A549 (cell line): Measurements from ENCODE around the gene NSL1. TPM values are rescaled to one million over a fixed set of nuclear protein-coding genes. Genes with fewer than 3 reads are reported as not detected.

Source experiments
- ATAC-seq, 2 experiments: fragments of 200-7000 bp in 1 of 2; fragments of >200 bp in 1 of 2; cut with Nextera tagmentation in 1 of 2; cut with Tn5 transposase in 1 of 2; 3 replicates each; pipeline versions ENCODE4 v1.8.0 to v1.9.1; 2018 to 2020; ENCODE audit warnings: mild to moderate bottlenecking in 1 of 2, moderate library complexity in 1 of 2
- CTCF ChIA-PET: fragments of 300-600 bp; sonication (Branson Sonifier 250); formaldehyde crosslinking; extraction: SDS; loops from one replicate; lab custom pipeline; 2021; ENCODE audit warnings: antibody characterized with exemption, inconsistent platforms; lab: Yijun Ruan, JAX
- POLR2A ChIA-PET: fragments of 350-600 bp; formaldehyde crosslinking; extraction: SDS; loops from one replicate; lab custom pipeline; 2021; ENCODE audit warnings: antibody characterized with exemption, inconsistent platforms; lab: Yijun Ruan, JAX
- DNase-seq, 2 experiments: peaks; one replicate each; pipeline versions ENCODE4 v3.0.0 to v3.0.0-alpha.2; 2011 to 2016; ENCODE audit warnings: low read depth in 1 of 2, low spot score in 1 of 2
- FAIRE-seq: peaks from 2 replicates; lab custom pipeline; 2011; peaks lifted over from hg19 to GRCh38; lab: Jason Lieb, UNC
- H3K27ac ChIP-seq, 2 experiments: fragments of >200 bp; sonication (Bioruptor Twin); formaldehyde crosslinking; 3 replicates each; pipeline ENCODE4 v1.5.1; 2016 to 2017
- H3K4me1 ChIP-seq: fragments of >200 bp; sonication (Bioruptor Twin); formaldehyde crosslinking; 3 replicates; pipeline ENCODE4 v1.6.1; 2016
- H3K4me2 ChIP-seq: fragments of >200 bp; sonication (Bioruptor Twin); formaldehyde crosslinking; 3 replicates; pipeline ENCODE4 v1.6.1; 2016
- H3K4me3 ChIP-seq: fragments of >200 bp; sonication (Bioruptor Twin); formaldehyde crosslinking; 3 replicates; pipeline ENCODE4 v1.5.1; 2016
- H3K9me3 ChIP-seq: fragments of >200 bp; sonication (Bioruptor Twin); formaldehyde crosslinking; 3 replicates; pipeline ENCODE4 v1.6.1; 2016
- BHLHE40 ChIP-seq: IDR thresholded peaks from 2 replicates; pipeline ENCODE4 v1.6.1; 2012; ENCODE audit warnings: low read depth, low read length, inconsistent platforms
- CBX8 ChIP-seq: fragments of 200-600 bp; sonication (generic); IDR thresholded peaks from 2 replicates; pipeline ENCODE4 v1.6.1; 2016
- CEBPB ChIP-seq, 2 experiments: fragments of >200 bp in 1 of 2; sonication (Bioruptor Twin) in 1 of 2; formaldehyde crosslinking in 1 of 2; IDR thresholded peaks; 2 replicates each; pipeline ENCODE4 v1.6.1; 2012 to 2016
- EHF ChIP-seq: fragments of 250-450 bp; sonication (Bioruptor Pico); IDR thresholded peaks from 2 replicates; pipeline ENCODE4 v1.5.0; 2020; ENCODE audit warnings: mild to moderate bottlenecking
- EHMT2 ChIP-seq: fragments of 200-600 bp; sonication (generic); IDR thresholded peaks from 2 replicates; pipeline ENCODE4 v1.6.1; 2016; ENCODE audit warnings: antibody characterized with exemption, low read depth, mild to moderate bottlenecking, moderate library complexity
- ESRRA ChIP-seq: fragments of 150-350 bp; IDR thresholded peaks from 2 replicates; pipeline ENCODE4 v1.6.1; 2014; ENCODE audit warnings: mild to moderate bottlenecking, low read length, borderline replicate concordance
- FOSB ChIP-seq: fragments of 250-450 bp; sonication (Bioruptor Pico); IDR thresholded peaks from 2 replicates; pipeline ENCODE4 v1.5.0; 2020; ENCODE audit warnings: mild to moderate bottlenecking, moderate library complexity
- FOSL2 ChIP-seq, 2 experiments: fragments of 450-650 bp in 1 of 2; fragments of >200 bp in 1 of 2; sonication (Bioruptor Twin) in 1 of 2; formaldehyde crosslinking; IDR thresholded peaks; 2 replicates each; pipeline versions ENCODE4 v1.5.0 to v1.6.1; 2016 to 2020; ENCODE audit warnings: mild to moderate bottlenecking in 1 of 2, moderate library complexity in 1 of 2
- GATA3 ChIP-seq: IDR thresholded peaks from 2 replicates; pipeline ENCODE4 v1.6.1; 2012; ENCODE audit warnings: borderline replicate concordance
- MAFK ChIP-seq: fragments of 450-650 bp; IDR thresholded peaks from 2 replicates; pipeline ENCODE4 v1.6.1; 2014; ENCODE audit not compliant: partially characterized antibody
- MYC ChIP-seq: IDR thresholded peaks from 2 replicates; pipeline ENCODE4 v1.6.1; 2012; ENCODE audit warnings: mild to moderate bottlenecking, inconsistent platforms, low read length, improper control_type of control experiment, borderline replicate concordance
- PHF8 ChIP-seq: fragments of 200-600 bp; sonication (generic); IDR thresholded peaks from 2 replicates; pipeline ENCODE4 v1.6.1; 2016; ENCODE audit warnings: low read depth, mild to moderate bottlenecking, antibody characterized with exemption, moderate library complexity, borderline replicate concordance
- POLR2AphosphoS2 ChIP-seq: conservative IDR thresholded peaks from 2 replicates; pipeline ENCODE4 v1.6.1; 2012; ENCODE audit warnings: low read length, improper control_type of control experiment, inconsistent platforms
- RCOR1 ChIP-seq: fragments of 150-350 bp; IDR thresholded peaks from 2 replicates; pipeline ENCODE4 v1.6.1; 2014; ENCODE audit warnings: antibody characterized with exemption, low read length, low read depth
- RFX5 ChIP-seq: fragments of 450-650 bp; IDR thresholded peaks from 2 replicates; pipeline ENCODE4 v1.7.1; 2014; ENCODE audit warnings: antibody characterized with exemption, mild to moderate bottlenecking, moderate library complexity
- RNF2 ChIP-seq: fragments of 200-600 bp; sonication (generic); IDR thresholded peaks from 2 replicates; pipeline ENCODE4 v1.6.1; 2016; ENCODE audit warnings: low read depth, mild to moderate bottlenecking, antibody characterized with exemption, moderate library complexity, borderline replicate concordance
- SMC3 ChIP-seq: fragments of >200 bp; sonication (Bioruptor Twin); formaldehyde crosslinking; IDR thresholded peaks from 3 replicates; pipeline ENCODE4 v1.6.1; 2018; ENCODE audit warnings: inconsistent platforms
- TFCP2L1 ChIP-seq: fragments of 250-450 bp; sonication (Bioruptor Pico); IDR thresholded peaks from 2 replicates; pipeline ENCODE4 v1.5.0; 2021; ENCODE audit warnings: mild to moderate bottlenecking
- WGBS: methylation state at CpG from one replicate; pipeline ENCODE4 v1.1.6; 2017; ENCODE audit errors: missing lambda C conversion rate; 5-methylcytosine and 5-hydroxymethylcytosine counted together
- polyA plus RNA-seq, 4 experiments: library from polyadenylated mRNA; depleted of rRNA in 3 of 4; stranded (reverse); fragments of >200 nt; fragmentation: RNase III in 1 of 4; extraction: RNeasy Plus Mini Kit Qiagen cat#74134 plus additional on column Dnase treatment in 1 of 4; gene quantifications; 2 replicates in 3 of 4; 3 replicates in 1 of 4; pipeline ENCODE4 v1.2.3, GENCODE V29; 2011 to 2017
- TF ChIP-seq, protein P1 (sequence below): IDR thresholded peaks from 2 replicates; pipeline ENCODE4 v1.6.1; 2012
- TF ChIP-seq, protein P2 (sequence below): fragments of 250-450 bp; sonication (Bioruptor Pico); IDR thresholded peaks from 2 replicates; pipeline ENCODE4 v1.5.0; 2021; ENCODE audit warnings: mild to moderate bottlenecking, moderate library complexity, borderline replicate concordance
- TF ChIP-seq, protein P3 (sequence below): fragments of >200 bp; sonication (Bioruptor Twin); formaldehyde crosslinking; IDR thresholded peaks from 2 replicates; pipeline ENCODE4 v1.6.1; 2016

The NSL1 gene
- polyA plus RNA-seq, 2 of the 4 experiments (the other 2 are of a cell fraction) = 44.9 to 47.9 TPM

DNA sequence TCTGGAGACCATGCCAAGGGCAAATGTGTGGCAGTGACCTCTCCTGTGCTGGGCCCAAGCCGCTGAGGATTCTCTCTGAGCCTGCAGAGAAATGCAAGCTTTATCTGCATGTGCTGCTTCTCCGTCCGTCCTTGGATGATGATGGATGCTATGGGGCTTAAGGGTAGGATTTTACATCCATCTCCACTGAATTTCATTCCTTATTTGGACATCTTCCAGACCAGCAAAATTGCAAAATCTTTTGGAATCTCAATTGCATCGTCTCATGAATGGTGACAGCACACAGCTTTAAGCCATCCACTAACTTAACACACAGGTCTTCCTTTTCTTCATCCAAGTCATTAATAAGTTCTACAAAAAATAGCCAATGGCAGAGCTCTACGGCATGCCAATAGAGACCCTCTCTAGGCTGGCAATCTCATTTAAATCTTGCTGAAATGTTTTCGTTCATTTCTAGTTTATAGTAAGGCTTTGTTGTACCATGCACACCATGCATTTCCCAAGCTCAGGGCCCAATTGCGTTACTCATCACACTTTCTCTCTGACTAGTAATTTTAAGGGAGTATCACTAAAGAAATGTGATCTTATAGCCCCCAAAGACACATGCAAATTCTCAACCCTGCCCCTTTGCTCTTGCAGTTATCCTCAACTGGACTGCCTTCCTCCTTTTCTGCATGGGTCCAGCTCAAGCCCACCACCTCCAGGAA is 103.1 kb downstream of the NSL1 start:
- Histone ChIP-seq H3K27ac (no peak overlapping the region), H3K4me2 (no peak overlapping the region), H3K4me1 (no peaks in the 10 kb centered on the region)
- no peak for DNase-seq
- CTCF ChIA-PET = interaction anchor here (0.7 to 2.0 kb wide), 6 partner anchors 9 to 212 kb away, joined by 3 to 8 read pairs (median 3); no protein-coding TSS in a partner anchor
- no peak; a peak in 1 of 6 replicates for ATAC-seq
- FAIRE-seq = no peak
- TF ChIP-seq RNF2 (no peak), EHF (CRISPR knock-in tag) (no peak), RFX5 (no peak), SMC3 (no peak), CBX8 (no peak), CEBPB (IDR thresholded peaks at IDR 0.05) (0 out of 4 replicates have a peak, but pooled peaks of 1 of the 2 experiments have one; percentile 16), FOSL2 (IDR thresholded peaks at IDR 0.05) (no peak), FOSL2 (CRISPR knock-in tag; IDR thresholded peaks at IDR 0.05) (no peak)
- TF ChIP-seq, protein P1, sequence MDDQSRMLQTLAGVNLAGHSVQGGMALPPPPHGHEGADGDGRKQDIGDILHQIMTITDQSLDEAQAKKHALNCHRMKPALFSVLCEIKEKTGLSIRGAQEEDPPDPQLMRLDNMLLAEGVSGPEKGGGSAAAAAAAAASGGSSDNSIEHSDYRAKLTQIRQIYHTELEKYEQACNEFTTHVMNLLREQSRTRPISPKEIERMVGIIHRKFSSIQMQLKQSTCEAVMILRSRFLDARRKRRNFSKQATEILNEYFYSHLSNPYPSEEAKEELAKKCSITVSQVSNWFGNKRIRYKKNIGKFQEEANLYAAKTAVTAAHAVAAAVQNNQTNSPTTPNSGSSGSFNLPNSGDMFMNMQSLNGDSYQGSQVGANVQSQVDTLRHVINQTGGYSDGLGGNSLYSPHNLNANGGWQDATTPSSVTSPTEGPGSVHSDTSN = no peak
- TF ChIP-seq, all 56 proteins: peak for 1
- Histone ChIP-seq H3K4me3 (no peak overlapping the region), H3K9me3 (no peaks in the 10 kb centered on the region)
- POLR2A ChIA-PET = no interaction called here
- 80% methylated on average over 7 of the region's 7 CpGs for WGBS

DNA sequence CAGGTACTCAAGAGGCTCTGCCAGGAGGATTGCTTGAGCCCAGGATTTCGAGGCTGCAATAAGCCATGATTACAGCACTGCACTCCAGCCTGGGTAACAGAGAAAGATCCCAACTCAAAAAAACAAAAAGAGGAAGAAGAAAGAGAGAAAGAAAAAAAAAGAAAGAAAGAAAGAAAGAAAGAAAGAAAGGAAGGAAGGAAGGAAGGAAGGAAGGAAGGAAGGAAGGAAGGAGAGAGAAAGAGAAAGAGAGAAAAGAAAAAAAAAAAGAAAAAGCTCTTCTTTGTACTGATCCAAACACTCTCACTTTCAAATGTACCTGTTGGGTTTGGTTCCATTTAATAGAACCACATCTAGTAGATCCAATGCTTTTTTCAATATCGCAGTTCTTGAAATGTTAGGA is 103.8 kb downstream of the NSL1 start:
- 76% methylated on average over 2 of the region's 2 CpGs for WGBS
- ATAC-seq = no peak
- ChIA-PET POLR2A (no interaction called here), CTCF (interaction anchor here (0.7 to 1.3 kb wide), 2 partner anchors 10 to 23 kb away, joined by 3 to 8 read pairs; no protein-coding TSS in a partner anchor)
- H3K4me2 ChIP-seq = no peak overlapping the region
- no peak overlapping the region for H3K4me3 ChIP-seq
- no peak for DNase-seq
- TF ChIP-seq RFX5 (no peak), EHMT2 (no peak), FOSB (CRISPR knock-in tag) (no peak), MAFK (no peak), MYC (no peak), RNF2 (no peak), PHF8 (no peak), ESRRA (no peak), POLR2AphosphoS2 (no peak), BHLHE40 (no peak), GATA3 (no peak), EHF (CRISPR knock-in tag) (no peak), RCOR1 (no peak), TFCP2L1 (no peak)
- TF ChIP-seq, protein P2, sequence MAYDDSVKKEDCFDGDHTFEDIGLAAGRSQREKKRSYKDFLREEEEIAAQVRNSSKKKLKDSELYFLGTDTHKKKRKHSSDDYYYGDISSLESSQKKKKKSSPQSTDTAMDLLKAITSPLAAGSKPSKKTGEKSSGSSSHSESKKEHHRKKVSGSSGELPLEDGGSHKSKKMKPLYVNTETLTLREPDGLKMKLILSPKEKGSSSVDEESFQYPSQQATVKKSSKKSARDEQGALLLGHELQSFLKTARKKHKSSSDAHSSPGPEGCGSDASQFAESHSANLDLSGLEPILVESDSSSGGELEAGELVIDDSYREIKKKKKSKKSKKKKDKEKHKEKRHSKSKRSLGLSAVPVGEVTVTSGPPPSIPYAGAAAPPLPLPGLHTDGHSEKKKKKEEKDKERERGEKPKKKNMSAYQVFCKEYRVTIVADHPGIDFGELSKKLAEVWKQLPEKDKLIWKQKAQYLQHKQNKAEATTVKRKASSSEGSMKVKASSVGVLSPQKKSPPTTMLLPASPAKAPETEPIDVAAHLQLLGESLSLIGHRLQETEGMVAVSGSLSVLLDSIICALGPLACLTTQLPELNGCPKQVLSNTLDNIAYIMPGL (CRISPR knock-in tag) = no peak
- TF ChIP-seq, protein P3, sequence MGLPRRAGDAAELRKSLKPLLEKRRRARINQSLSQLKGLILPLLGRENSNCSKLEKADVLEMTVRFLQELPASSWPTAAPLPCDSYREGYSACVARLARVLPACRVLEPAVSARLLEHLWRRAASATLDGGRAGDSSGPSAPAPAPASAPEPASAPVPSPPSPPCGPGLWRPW = no peak
- H3K27ac ChIP-seq = no peak overlapping the region
- no peak for FAIRE-seq
- no peaks in the 10 kb centered on the region for H3K4me1 ChIP-seq
- H3K9me3 ChIP-seq = no peaks in the 10 kb centered on the region
